PC-9 (cell line): ENCODE results near the gene CCBE1. TPM values are rescaled to one million over a fixed set of nuclear protein-coding genes. Genes with fewer than 3 reads are reported as not detected.

Source experiments
- BruUV-seq: library from RNA; stranded (reverse); fragments of 400-500 nt; replicated peaks from 2 replicates; lab custom pipeline; 2021; lab: Mats Ljungman, UMichigan
- CTCF ChIA-PET: fragments of 300-600 bp; sonication (Branson Sonifier 250); formaldehyde crosslinking; loops from one replicate; lab custom pipeline; 2022; ENCODE audit warnings: antibody characterized with exemption; lab: Charles Lee
- POLR2A ChIA-PET: fragments of 300-600 bp; sonication (Branson Sonifier 250); formaldehyde crosslinking; loops from one replicate; lab custom pipeline; 2022; ENCODE audit warnings: antibody characterized with exemption; ENCODE audit not compliant: unreplicated experiment; lab: Charles Lee
- DNase-seq, 2 experiments: peaks; one replicate each; pipeline versions ENCODE4 v3.0.0 to v3.0.0-alpha.2; 2015 to 2022; ENCODE audit warnings: mixed read lengths in 1 of 2
- H2AFZ ChIP-seq: fragments of 200-600 bp; sonication (generic); 2 replicates; pipeline ENCODE4 v1.8.1; 2017; ENCODE audit warnings: antibody characterized with exemption
- H3F3A ChIP-seq: fragments of 200-600 bp; sonication (generic); 2 replicates; pipeline ENCODE4 v1.8.1; 2017; ENCODE audit warnings: antibody characterized with exemption, mild to moderate bottlenecking, low read depth; ENCODE audit not compliant: insufficient read depth
- H3K27ac ChIP-seq: fragments of 200-600 bp; sonication (generic); 2 replicates; pipeline ENCODE4 v1.6.1; 2016; ENCODE audit warnings: mixed run types
- H3K27me3 ChIP-seq: fragments of 200-600 bp; sonication (generic); 2 replicates; pipeline ENCODE4 v1.6.1; 2016; ENCODE audit warnings: low read depth, mixed run types; ENCODE audit not compliant: insufficient read depth
- H3K36me3 ChIP-seq: fragments of 200-600 bp; sonication (generic); 2 replicates; pipeline ENCODE4 v1.6.1; 2016; ENCODE audit warnings: low read depth, mixed run types
- H3K4me1 ChIP-seq: fragments of 200-600 bp; sonication (generic); replicated peaks from 2 replicates; pipeline ENCODE4 v1.6.1; 2016; ENCODE audit warnings: mixed run types; ENCODE audit not compliant: insufficient read depth
- H3K4me2 ChIP-seq: fragments of 200-600 bp; sonication (generic); 2 replicates; pipeline ENCODE4 v1.6.1; 2017; ENCODE audit warnings: mixed run types
- H3K4me3 ChIP-seq: fragments of 200-600 bp; sonication (generic); 2 replicates; pipeline ENCODE4 v1.6.1; 2016; ENCODE audit warnings: mixed run types
- H3K79me2 ChIP-seq: fragments of 200-600 bp; sonication (generic); 2 replicates; pipeline ENCODE4 v1.6.1; 2017; ENCODE audit warnings: low read depth, mixed run types
- H3K9me2 ChIP-seq: fragments of 200-600 bp; sonication (generic); 2 replicates; pipeline ENCODE4 v1.8.1; 2017; ENCODE audit warnings: mild to moderate bottlenecking; ENCODE audit not compliant: insufficient read depth
- H3K9me3 ChIP-seq: fragments of 200-600 bp; sonication (generic); 2 replicates; pipeline ENCODE4 v1.8.1; 2016; ENCODE audit warnings: low read depth; ENCODE audit not compliant: insufficient read depth
- H4K20me1 ChIP-seq: fragments of 200-600 bp; sonication (generic); 2 replicates; pipeline ENCODE4 v1.8.1; 2017; ENCODE audit not compliant: insufficient read depth
- CTCF ChIP-seq: fragments of 200-600 bp; sonication (generic); conservative IDR thresholded peaks from 2 replicates; pipeline ENCODE4 v1.6.1; 2017; ENCODE audit warnings: mixed run types, antibody characterized with exemption, mild to moderate bottlenecking, moderate library complexity
- EZH2 ChIP-seq: fragments of 200-600 bp; sonication (generic); IDR thresholded peaks from 2 replicates; pipeline ENCODE4 v1.8.0; 2017; ENCODE audit warnings: antibody characterized with exemption, low read depth
- intact Hi-C: fragments of 100-400 bp; cut with micrococcal nuclease; formaldehyde crosslinking; loops from one replicate; pipeline ENCODE4 v1.10.0; 2022; ENCODE audit not compliant: unreplicated experiment
- total RNA-seq: library from RNA; stranded (reverse); gene quantifications from 2 replicates; pipeline ENCODE4 v1.2.3, GENCODE V29; 2021

Gene CCBE1
- total RNA-seq, 1 experiment from 2014 or later, result 5.8 TPM

- Histone ChIP-seq H3K36me3 (no peaks in the 10 kb centered on the region), H2AFZ (no peak overlapping the region), H3F3A (peaks cover 21% of the 10 kb centered on the region; the same call in 1 of the 2 replicates), H3K79me2 (no peaks in the 10 kb centered on the region), H3K4me2 (no peak overlapping the region), H3K9me2 (no peaks in the 10 kb centered on the region), H3K27ac (no peak overlapping the region), H3K27me3 (no peaks in the 10 kb centered on the region), H3K4me1 (peaks cover 34% of the 10 kb centered on the region), H3K9me3 (no peaks in the 10 kb centered on the region), H4K20me1 (no peaks in the 10 kb centered on the region), H3K4me3 (no peak overlapping the region)
- CTCF ChIA-PET, result no interaction called here
- POLR2A ChIA-PET, result no interaction called here
- no peak for DNase-seq
- TF ChIP-seq CTCF, result no peak
- TF ChIP-seq EZH2, result no peak
- intact Hi-C loops, result no loop called here
- no TSS peak for BruUV-seq
Observed at GRCh38 chr18:59665057-59666006, 31.9 kb downstream of the CCBE1 start.

- H3K4me2 ChIP-seq, result no peak overlapping the region
- no TSS peak for BruUV-seq
- H2AFZ ChIP-seq, result no peak overlapping the region
- H4K20me1 ChIP-seq, result no peaks in the 10 kb centered on the region
- H3K4me3 ChIP-seq, result no peak overlapping the region
- H3K27me3 ChIP-seq, result no peaks in the 10 kb centered on the region
- ChIA-PET POLR2A (no interaction called here), CTCF (no interaction called here)
- H3K79me2 ChIP-seq, result no peaks in the 10 kb centered on the region
- no peak for DNase-seq
- H3K36me3 ChIP-seq, result no peaks in the 10 kb centered on the region
- H3K9me3 ChIP-seq, result no peaks in the 10 kb centered on the region
- peaks cover 44% of the 10 kb centered on the region for H3K4me1 ChIP-seq
- no peak for TF ChIP-seq CTCF
- no peak for TF ChIP-seq EZH2
- H3K9me2 ChIP-seq, result no peaks in the 10 kb centered on the region
- intact Hi-C loops, result no loop called here
- H3F3A ChIP-seq, result peaks cover 26% of the 10 kb centered on the region; the same call in 1 of the 2 replicates
- no peak overlapping the region for H3K27ac ChIP-seq
Observed at GRCh38 chr18:59664329-59664728, 32.9 kb downstream of the CCBE1 start.

GRCh38 chr18:59663096-59663495, 34.1 kb downstream of the CCBE1 start:
- ChIA-PET CTCF (no interaction called here), POLR2A (no interaction called here)
- intact Hi-C loops, result no loop called here
- Histone ChIP-seq H4K20me1 (no peaks in the 10 kb centered on the region), H3K4me2 (peak overlapping the region; percentile 54; the same call in 1 of the 2 replicates), H2AFZ (no peak overlapping the region), H3K4me1 (peaks cover 49% of the 10 kb centered on the region), H3K4me3 (no peak overlapping the region), H3K36me3 (no peaks in the 10 kb centered on the region), H3F3A (peaks cover 26% of the 10 kb centered on the region; the same call in 1 of the 2 replicates), H3K9me2 (no peaks in the 10 kb centered on the region), H3K79me2 (no peaks in the 10 kb centered on the region), H3K27me3 (no peaks in the 10 kb centered on the region), H3K9me3 (no peaks in the 10 kb centered on the region), H3K27ac (peak overlapping the region; percentile 92)
- BruUV-seq, result no TSS peak
- peak in 1 of 2 experiments; percentile 45 for DNase-seq
- TF ChIP-seq CTCF, result no peak
- TF ChIP-seq EZH2, result no peak
